Measurements from ENCODE around the gene ACO2. TPM values are rescaled to one million over a fixed set of nuclear protein-coding genes. Genes with fewer than 3 reads are reported as not detected.

The ACO2 gene
- total RNA-seq, 2 donors from 2014 or later, result 32.7 to 75.5 TPM

DNA sequence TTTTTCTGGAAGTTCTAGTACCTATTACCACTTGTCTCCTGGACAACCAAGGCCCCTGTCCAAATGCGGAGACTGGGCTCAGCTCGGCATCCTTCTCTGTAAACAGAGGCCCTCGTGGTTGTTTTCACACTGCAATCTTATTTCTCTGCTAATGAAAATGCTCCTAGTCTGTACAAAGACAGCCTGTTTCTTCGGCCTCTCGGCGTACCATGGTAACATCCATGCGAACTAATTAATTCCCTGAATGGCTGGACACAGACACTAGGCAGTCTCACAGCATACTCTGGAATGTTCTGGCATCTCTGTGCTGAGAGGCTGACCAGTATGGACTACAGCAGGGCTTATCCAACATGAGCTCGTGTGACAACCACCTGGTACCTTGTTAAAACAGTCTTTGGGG lies 69.7 kb downstream of the ACO2 start:
- H3K4me1 ChIP-seq, result peaks cover 21% of the 10 kb centered on the region
- peaks cover 0 to 6% of the 10 kb centered on the region in 2 donors for H3K36me3 ChIP-seq (replicated peaks in 1 of 2; ENCODE audit: insufficient read depth in 1 of 2, low read depth in 2 of 2)
- no peak for DNase-seq
- intact Hi-C loops (cut with DNase I), result no loop called here
- H3K27me3 ChIP-seq, result no peaks in the 10 kb centered on the region
- no peak for TF ChIP-seq POLR2A (IDR thresholded peaks at IDR 0.05)
- TF ChIP-seq, protein P1, sequence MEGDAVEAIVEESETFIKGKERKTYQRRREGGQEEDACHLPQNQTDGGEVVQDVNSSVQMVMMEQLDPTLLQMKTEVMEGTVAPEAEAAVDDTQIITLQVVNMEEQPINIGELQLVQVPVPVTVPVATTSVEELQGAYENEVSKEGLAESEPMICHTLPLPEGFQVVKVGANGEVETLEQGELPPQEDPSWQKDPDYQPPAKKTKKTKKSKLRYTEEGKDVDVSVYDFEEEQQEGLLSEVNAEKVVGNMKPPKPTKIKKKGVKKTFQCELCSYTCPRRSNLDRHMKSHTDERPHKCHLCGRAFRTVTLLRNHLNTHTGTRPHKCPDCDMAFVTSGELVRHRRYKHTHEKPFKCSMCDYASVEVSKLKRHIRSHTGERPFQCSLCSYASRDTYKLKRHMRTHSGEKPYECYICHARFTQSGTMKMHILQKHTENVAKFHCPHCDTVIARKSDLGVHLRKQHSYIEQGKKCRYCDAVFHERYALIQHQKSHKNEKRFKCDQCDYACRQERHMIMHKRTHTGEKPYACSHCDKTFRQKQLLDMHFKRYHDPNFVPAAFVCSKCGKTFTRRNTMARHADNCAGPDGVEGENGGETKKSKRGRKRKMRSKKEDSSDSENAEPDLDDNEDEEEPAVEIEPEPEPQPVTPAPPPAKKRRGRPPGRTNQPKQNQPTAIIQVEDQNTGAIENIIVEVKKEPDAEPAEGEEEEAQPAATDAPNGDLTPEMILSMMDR (IDR thresholded peaks at IDR 0.05), result no peak
- H3K9me3 ChIP-seq, result no peaks in the 10 kb centered on the region
- no peak overlapping the region for H3K4me3 ChIP-seq
- H3K27ac ChIP-seq, result no peak overlapping the region
- no peak for ATAC-seq
- WGBS, 2 donors, result 83 to 89% methylated on average over 8 of the region's 8 CpGs

DNA sequence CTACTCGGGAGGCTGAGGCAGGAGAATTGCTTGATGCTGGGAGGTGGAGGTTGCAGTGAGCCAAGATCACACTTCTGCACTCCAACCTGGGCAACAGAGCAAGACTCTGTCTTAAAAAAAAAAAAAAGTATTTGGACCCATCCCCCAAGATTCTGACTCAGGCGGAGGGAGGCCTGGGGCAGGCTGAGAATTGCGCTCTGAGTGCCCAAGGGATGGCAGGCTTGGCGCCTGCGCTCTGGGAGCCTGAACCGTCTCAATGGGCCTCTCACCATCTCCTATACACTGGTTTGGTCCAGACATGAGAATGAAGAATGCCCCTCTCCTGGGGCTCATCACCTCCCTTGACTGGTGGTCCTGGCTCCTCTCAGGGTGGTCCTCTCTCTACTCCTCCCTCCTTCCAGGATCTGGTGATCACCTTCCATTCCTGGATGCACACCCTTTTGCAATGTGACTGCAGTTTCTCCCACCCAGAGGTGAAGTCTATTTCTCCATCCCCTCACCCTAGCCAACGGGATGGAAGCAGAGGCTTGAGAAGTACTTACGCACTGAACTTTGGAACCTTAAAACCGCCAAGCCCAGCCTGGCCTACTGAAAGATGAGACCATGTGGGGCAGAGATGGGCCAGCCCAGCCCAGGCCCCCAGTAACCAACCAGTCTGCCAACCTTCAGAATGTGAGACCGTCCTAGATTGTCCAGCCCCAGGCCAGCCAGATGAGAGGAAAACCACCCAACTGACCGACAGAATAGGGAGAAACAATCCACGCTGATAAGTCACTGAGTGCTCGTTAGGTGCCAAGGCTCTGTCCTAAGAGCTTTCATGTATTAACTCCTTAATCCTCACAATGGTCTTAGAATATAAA lies 70.5 kb downstream of the ACO2 start:
- 64 to 66% methylated on average over 13 of the region's 13 CpGs for WGBS, 2 donors
- H3K27ac ChIP-seq, result no peak overlapping the region
- intact Hi-C loops (cut with DNase I), result no loop called here

DNA sequence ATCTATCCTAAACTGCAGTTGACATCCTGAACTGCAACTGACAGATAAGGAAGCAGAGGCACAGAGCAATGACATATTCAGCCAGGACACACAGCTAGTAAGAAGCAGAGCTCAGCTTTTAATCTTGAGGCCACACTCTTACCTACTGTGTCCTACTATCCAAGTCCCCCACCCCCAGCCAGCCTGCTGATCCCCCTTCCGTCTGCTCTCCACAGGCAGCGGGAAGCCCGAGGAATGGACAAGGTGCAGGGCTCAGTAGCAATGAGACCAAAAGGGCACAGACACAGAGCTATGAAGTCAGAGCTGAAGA lies 71.0 kb downstream of the ACO2 start:
- peaks cover 0 to 3% of the 10 kb centered on the region in 2 donors for H3K36me3 ChIP-seq (replicated peaks in 1 of 2; ENCODE audit: insufficient read depth in 1 of 2, low read depth in 2 of 2)
- intact Hi-C loops (cut with DNase I), result no loop called here
- no peaks in the 10 kb centered on the region for H3K27me3 ChIP-seq
- H3K4me3 ChIP-seq, result no peak overlapping the region
- TF ChIP-seq, protein P1 (IDR thresholded peaks at IDR 0.05), result no peak
- no peak for TF ChIP-seq POLR2A (IDR thresholded peaks at IDR 0.05)
- no peaks in the 10 kb centered on the region for H3K9me3 ChIP-seq
- no peak overlapping the region for H3K27ac ChIP-seq
- peaks cover 30% of the 10 kb centered on the region for H3K4me1 ChIP-seq
- DNase-seq (no peak), ATAC-seq (no peak)
- 89 to 91% methylated on average over 3 of the region's 3 CpGs for WGBS, 2 donors

More for the DNA sequence above, 70.5 kb downstream of the ACO2 start:
- Histone ChIP-seq H3K4me3 (no peak overlapping the region), H3K36me3 (replicated peaks in 1 of 2; ENCODE audit: insufficient read depth in 1 of 2, low read depth in 2 of 2) (peaks cover 0 to 3% of the 10 kb centered on the region in 2 donors), H3K4me1 (peaks cover 25% of the 10 kb centered on the region), H3K9me3 (no peaks in the 10 kb centered on the region), H3K27me3 (no peaks in the 10 kb centered on the region)
- no peak for DNase-seq
- no peak for ATAC-seq
- TF ChIP-seq, protein P1 (IDR thresholded peaks at IDR 0.05), result no peak
- TF ChIP-seq POLR2A (IDR thresholded peaks at IDR 0.05), result no peak

DNA sequence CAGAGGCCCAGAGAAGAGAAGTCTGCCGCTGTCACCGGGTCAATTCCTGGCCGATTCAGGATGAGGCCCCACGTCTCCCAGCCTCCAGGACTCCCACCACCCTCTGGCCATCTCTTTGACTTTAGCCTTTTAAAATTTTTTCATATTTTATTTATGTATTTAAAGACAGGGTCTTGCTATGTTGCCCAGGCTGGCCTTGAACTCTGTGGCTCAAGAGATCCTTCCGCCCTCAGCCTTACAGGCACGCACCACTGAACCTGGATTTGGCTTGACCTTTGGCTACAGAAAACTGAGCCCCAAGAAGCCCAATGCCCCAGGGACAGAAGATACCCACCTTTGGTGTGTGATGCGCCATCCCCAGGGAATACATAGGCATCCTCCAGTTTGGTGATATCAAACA lies 71.4 kb downstream of the ACO2 start:
- WGBS, 2 donors, result 85 to 89% methylated on average over 7 of the region's 7 CpGs
- ATAC-seq (no peak), DNase-seq (no peak)
- H3K27me3 ChIP-seq, result no peaks in the 10 kb centered on the region
- no peak for TF ChIP-seq POLR2A (IDR thresholded peaks at IDR 0.05)
- TF ChIP-seq, protein P1 (IDR thresholded peaks at IDR 0.05), result no peak
- no peak overlapping the region for H3K4me3 ChIP-seq
- peaks cover 0 to 3% of the 10 kb centered on the region in 2 donors for H3K36me3 ChIP-seq (replicated peaks in 1 of 2; ENCODE audit: insufficient read depth in 1 of 2, low read depth in 2 of 2)
- H3K4me1 ChIP-seq, result peaks cover 31% of the 10 kb centered on the region
- no peak overlapping the region for H3K27ac ChIP-seq
- intact Hi-C loops (cut with DNase I), result no loop called here
- no peaks in the 10 kb centered on the region for H3K9me3 ChIP-seq

DNA sequence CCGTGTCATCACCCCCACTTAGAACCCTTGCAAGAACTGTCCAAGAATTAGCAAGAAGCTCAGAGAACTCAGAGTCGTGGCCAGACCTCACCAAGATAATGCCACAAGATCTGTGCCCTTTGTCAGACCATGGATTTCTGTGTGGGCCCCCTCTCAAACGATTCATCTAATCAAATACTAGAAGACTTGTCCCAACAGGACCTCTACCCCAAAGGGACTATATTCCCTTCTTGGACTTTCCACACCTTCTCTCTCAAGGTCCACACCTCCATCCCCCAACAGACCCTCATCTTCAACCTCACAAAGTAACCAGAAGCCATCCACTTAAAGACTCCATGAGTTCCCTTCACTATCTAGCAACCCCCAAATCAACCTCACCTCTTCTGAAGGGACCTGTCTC lies 72.6 kb downstream of the ACO2 start:
- Histone ChIP-seq H3K4me3 (no peak overlapping the region), H3K27me3 (no peaks in the 10 kb centered on the region), H3K36me3 (replicated peaks in 1 of 2; ENCODE audit: insufficient read depth in 1 of 2, low read depth in 2 of 2) (peaks cover 0 to 3% of the 10 kb centered on the region in 2 donors), H3K27ac (no peak overlapping the region), H3K4me1 (peaks cover 31% of the 10 kb centered on the region), H3K9me3 (no peaks in the 10 kb centered on the region)
- TF ChIP-seq POLR2A (IDR thresholded peaks at IDR 0.05), result no peak
- TF ChIP-seq, protein P1 (IDR thresholded peaks at IDR 0.05), result no peak
- DNase-seq (no peak), ATAC-seq (no peak)
- WGBS, 2 donors, result 46 to 73% methylated on average over 2 to 3 of the region's 3 CpGs
- intact Hi-C loops (cut with DNase I), result no loop called here

Measured in body of pancreas (tissue), 4 donors.